Central memory CD8-positive, alpha-beta T cell (primary cell): ENCODE measurements around the gene PCDHA2.
"Not testable (repeated sequence)": the region's sequence is repeated elsewhere in the genome, so short reads cannot be mapped to it uniquely, and the experiment has no call there.

ENCODE experiments used
- ATAC-seq: fragments of 150-1000 bp; cut with Tn5 transposase; replicated peaks from 2 replicates; pipeline ENCODE4 v1.10.0; 2022; ENCODE audit warnings: mild to moderate bottlenecking, moderate FRiP score, moderate number of reproducible peaks; ENCODE audit not compliant: poor library complexity, severe bottlenecking; ENCODE audit errors: extremely low read depth
- DNase-seq, 2 donors: peaks; one replicate each; pipeline ENCODE4 v3.0.0; 2021; ENCODE audit warnings: low spot score in 2 of 2
- H3K27ac Mint-ChIP-seq: one replicate; pipeline ENCODE4 v1.8.0; 2022; ENCODE audit warnings: low read depth, mild to moderate bottlenecking, moderate library complexity, mixed read lengths
- H3K27me3 Mint-ChIP-seq: one replicate; pipeline ENCODE4 v1.8.0; 2022; ENCODE audit warnings: mixed read lengths
- H3K36me3 Mint-ChIP-seq: one replicate; pipeline ENCODE4 v1.8.0; 2022; ENCODE audit warnings: mild to moderate bottlenecking, moderate library complexity, mixed read lengths; ENCODE audit not compliant: insufficient read depth
- H3K4me1 Mint-ChIP-seq: one replicate; pipeline ENCODE4 v1.8.0; 2022; ENCODE audit warnings: mixed read lengths
- H3K4me3 Mint-ChIP-seq: one replicate; pipeline ENCODE4 v1.8.0; 2022; ENCODE audit warnings: mild to moderate bottlenecking, moderate library complexity, mixed read lengths
- H3K9me3 Mint-ChIP-seq: one replicate; pipeline ENCODE4 v1.8.0; 2022; ENCODE audit warnings: mixed read lengths

The PCDHA2 gene

DNA sequence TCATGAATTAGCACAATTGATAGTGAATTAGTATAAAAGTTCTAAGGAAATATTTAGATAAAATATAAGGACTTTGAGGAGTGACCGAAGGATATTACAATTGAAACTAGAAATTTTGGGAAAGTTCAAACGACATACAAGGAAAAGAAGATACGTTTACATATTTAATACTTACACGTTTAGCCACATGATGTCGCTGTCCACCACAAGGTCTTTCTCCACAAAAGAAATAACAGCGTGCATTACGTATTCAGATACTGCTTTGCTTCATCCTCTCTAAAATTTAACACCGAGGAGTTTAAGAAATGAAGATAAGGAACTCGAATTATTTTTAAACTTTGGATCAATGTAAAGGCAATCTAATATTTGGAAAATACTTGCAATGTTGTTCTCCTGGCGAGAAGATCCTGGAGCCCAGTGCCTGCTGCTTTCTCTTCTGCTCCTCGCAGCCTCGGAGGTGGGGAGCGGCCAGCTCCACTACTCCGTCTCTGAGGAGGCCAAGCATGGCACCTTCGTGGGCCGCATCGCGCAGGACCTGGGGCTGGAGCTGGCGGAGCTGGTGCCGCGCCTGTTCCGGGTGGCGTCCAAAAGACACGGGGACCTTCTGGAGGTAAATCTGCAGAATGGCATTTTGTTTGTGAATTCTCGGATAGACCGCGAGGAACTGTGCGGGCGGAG is 6.3 kb downstream of the PCDHA2 start, which contains the start of gene PCDHA3:
PCDHA3 (plus strand) TSS at position 242 of the 678 bp plus-strand sequence.
- Mint-ChIP-seq H3K9me3 (no peaks in the 10 kb centered on the region), H3K27me3 (peaks cover 26% of the 10 kb centered on the region), H3K4me1 (no peaks in the 10 kb centered on the region), H3K36me3 (no peaks in the 10 kb centered on the region), H3K4me3 (no peak within 1 kb of the TSS), H3K27ac (no peak within 1 kb of the TSS)
- ATAC-seq, result no peak
- DNase-seq, result no peak

DNA sequence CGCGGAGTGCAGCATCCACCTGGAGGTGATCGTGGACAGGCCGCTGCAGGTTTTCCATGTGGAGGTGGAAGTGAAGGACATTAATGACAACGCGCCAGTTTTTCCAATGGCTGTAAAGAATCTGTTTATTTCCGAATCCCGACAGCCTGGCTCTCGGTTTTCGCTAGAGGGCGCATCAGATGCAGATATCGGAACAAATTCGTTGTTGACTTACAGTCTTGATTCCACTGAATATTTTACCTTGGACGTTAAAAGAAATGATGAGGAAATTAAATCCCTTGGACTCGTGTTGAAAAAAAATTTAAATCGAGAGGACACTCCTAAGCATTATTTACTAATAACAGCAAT is 6.8 kb downstream of the PCDHA2 start:
- Mint-ChIP-seq H3K27me3 (peaks cover 31% of the 10 kb centered on the region), H3K4me1 (no peaks in the 10 kb centered on the region), H3K9me3 (no peaks in the 10 kb centered on the region), H3K4me3 (no peak overlapping the region), H3K36me3 (no peaks in the 10 kb centered on the region), H3K27ac (no peak overlapping the region)
- DNase-seq (no peak), ATAC-seq (no peak)

- not testable (repeated sequence) for H3K27ac Mint-ChIP-seq, H3K9me3 Mint-ChIP-seq
Measured at GRCh38 chr5:140802381-140802780, 7.7 kb downstream of the PCDHA2 start.

DNA sequence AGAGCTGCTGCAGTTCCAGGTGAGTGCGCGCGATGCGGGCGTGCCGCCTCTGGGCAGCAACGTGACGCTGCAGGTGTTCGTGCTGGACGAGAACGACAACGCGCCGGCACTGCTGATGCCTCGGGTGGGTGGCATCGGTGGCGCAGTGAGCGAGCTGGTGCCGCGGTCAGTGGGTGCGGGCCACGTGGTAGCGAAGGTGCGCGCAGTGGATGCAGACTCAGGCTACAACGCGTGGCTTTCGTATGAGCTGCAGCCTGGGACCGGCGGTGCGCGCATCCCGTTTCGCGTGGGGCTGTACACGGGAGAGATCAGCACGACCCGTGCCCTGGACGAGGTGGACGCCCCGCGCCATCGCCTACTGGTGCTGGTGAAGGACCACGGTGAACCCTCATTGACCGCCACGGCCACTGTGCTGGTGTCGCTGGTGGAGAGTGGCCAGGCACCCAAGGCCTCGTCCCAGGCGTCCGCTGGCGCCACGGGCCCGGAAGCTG is 8.2 kb downstream of the PCDHA2 start:
- Mint-ChIP-seq H3K27ac (no peak overlapping the region), H3K36me3 (no peaks in the 10 kb centered on the region), H3K4me1 (no peaks in the 10 kb centered on the region), H3K27me3 (peaks cover 35% of the 10 kb centered on the region), H3K4me3 (no peak overlapping the region), H3K9me3 (no peaks in the 10 kb centered on the region)
- DNase-seq, result no peak
- no peak for ATAC-seq

More at GRCh38 chr5:140802381-140802780, 7.7 kb downstream of the PCDHA2 start:
- not testable (repeated sequence) for H3K36me3 Mint-ChIP-seq, H3K4me3 Mint-ChIP-seq, H3K4me1 Mint-ChIP-seq, ATAC-seq, DNase-seq
- peaks cover 35% of the 10 kb centered on the region for H3K27me3 Mint-ChIP-seq

DNA sequence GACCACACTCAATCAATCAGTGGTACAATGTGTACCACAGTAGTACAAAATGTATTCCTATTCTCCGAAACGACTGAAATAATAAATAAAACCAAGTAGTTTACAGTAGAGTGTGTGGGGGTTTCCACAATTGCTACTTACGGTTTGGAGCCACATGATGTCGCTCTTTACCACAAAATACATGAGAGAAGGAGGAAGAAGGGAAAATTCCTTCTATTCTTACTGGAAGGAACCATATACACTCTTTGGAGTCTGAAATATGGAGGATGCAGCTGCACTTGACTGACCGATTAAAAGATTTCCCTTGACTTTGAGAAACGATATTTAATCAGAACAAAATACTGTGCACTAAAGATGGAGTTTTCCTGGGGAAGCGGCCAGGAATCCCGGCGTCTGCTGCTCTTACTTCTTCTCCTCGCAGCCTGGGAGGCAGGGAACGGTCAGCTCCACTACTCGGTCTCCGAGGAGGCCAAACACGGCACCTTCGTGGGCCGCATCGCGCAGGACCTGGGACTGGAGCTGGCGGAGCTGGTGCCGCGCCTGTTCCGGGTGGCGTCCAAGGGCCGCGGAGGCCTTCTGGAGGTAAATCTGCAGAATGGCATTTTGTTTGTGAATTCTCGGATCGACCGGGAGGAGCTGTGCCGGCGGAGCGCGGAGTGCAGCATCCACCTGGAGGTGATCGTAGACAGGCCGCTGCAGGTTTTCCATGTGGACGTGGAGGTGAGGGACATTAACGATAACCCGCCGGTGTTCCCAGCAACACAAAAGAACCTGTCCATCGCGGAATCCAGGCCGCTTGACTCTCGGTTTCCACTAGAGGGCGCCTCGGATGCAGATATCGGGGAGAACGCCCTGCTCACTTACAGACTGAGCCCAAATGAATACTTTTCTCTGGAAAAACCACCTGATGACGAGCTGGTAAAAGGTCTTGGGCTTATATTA is 12.5 kb downstream of the PCDHA2 start, which contains the start of gene PCDHA4:
PCDHA4 (plus strand) TSS at position 235 of the 942 bp plus-strand sequence.
- Mint-ChIP-seq H3K9me3 (no peaks in the 10 kb centered on the region), H3K4me3 (no peak within 1 kb of the TSS), H3K27ac (no peak within 1 kb of the TSS), H3K36me3 (no peaks in the 10 kb centered on the region), H3K27me3 (peaks cover 34% of the 10 kb centered on the region), H3K4me1 (no peaks in the 10 kb centered on the region)
- ATAC-seq (no peak), DNase-seq (no peak)

DNA sequence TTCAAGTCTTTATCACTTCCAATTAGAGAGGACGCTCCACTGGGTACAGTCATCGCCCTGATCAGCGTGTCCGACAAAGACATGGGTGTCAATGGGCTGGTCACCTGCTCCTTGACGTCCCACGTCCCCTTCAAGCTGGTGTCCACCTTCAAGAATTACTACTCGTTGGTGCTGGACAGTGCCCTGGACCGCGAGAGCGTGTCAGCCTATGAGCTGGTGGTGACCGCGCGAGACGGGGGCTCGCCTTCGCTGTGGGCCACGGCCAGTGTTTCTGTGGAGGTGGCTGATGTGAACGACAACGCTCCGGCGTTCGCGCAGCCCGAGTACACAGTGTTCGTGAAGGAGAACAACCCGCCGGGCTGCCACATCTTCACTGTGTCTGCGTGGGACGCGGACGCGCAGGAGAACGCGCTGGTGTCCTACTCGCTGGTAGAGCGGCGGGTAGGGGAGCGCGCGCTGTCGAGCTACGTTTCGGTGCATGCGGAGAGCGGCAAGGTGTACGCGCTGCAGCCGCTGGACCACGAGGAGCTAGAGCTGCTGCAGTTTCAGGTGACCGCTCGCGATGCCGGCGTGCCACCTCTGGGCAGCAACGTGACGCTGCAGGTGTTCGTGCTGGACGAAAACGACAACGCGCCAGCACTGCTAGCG is 13.7 kb downstream of the PCDHA2 start:
- not testable (repeated sequence) for H3K4me3 Mint-ChIP-seq, H3K27ac Mint-ChIP-seq, H3K9me3 Mint-ChIP-seq, H3K36me3 Mint-ChIP-seq, DNase-seq, H3K4me1 Mint-ChIP-seq, ATAC-seq
- peaks cover 34% of the 10 kb centered on the region for H3K27me3 Mint-ChIP-seq

GRCh38 chr5:140808889-140809291 is 14.2 kb downstream of the PCDHA2 start:
- H3K27ac Mint-ChIP-seq, result no peak overlapping the region
- no peaks in the 10 kb centered on the region for H3K4me1 Mint-ChIP-seq
- no peak overlapping the region for H3K4me3 Mint-ChIP-seq
- ATAC-seq (no peak), DNase-seq (no peak)
- no peaks in the 10 kb centered on the region for H3K9me3 Mint-ChIP-seq
- H3K36me3 Mint-ChIP-seq, result no peaks in the 10 kb centered on the region
- H3K27me3 Mint-ChIP-seq, result peaks cover 34% of the 10 kb centered on the region

DNA sequence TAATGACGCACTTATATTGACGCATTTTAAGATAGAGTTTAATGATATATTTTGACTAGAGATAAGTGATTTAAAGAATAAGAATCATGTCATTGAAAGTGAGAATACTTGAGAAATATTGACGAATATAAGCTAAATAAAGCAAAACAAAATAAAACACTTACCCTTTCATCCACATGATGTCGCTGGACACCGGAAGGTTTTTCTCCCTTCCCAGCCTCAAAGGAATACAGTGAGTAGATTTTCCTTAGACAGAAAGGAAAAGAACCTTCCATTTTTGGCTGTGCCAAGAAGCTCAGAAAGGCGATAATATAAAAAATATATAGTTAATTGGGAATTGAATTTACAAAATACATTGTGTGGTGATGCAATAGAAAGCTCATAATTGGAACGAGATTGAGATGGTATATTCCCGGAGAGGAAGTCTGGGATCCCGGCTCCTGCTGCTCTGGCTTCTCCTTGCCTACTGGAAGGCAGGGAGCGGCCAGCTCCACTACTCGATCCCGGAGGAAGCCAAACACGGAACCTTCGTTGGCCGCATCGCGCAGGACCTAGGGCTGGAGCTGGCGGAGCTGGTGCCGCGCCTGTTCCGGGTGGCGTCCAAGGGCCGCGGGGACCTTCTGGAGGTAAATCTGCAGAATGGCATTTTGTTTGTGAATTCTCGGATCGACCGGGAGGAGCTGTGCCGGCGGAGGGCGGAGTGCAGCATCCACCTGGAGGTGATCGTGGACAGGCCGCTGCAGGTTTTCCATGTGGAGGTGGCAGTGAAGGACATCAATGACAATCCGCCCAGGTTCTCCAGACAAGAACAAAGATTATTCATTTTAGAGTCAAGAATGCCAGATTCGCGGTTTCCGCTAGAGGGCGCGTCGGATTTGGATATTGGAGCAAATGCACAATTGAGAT is 27.0 kb downstream of the PCDHA2 start, which contains the start of gene PCDHA5:
PCDHA5 (plus strand) TSS at position 239 of the 906 bp plus-strand sequence.
- H3K27me3 Mint-ChIP-seq, result peaks cover 14% of the 10 kb centered on the region
- H3K9me3 Mint-ChIP-seq, result peaks cover 2% of the 10 kb centered on the region
- DNase-seq (no peak), ATAC-seq (no peak)
- no peak within 1 kb of the TSS for H3K27ac Mint-ChIP-seq
- H3K36me3 Mint-ChIP-seq, result no peaks in the 10 kb centered on the region
- H3K4me1 Mint-ChIP-seq, result no peaks in the 10 kb centered on the region
- no peak within 1 kb of the TSS for H3K4me3 Mint-ChIP-seq

- Mint-ChIP-seq H3K4me3 (no peak overlapping the region), H3K9me3 (no peaks in the 10 kb centered on the region), H3K4me1 (no peaks in the 10 kb centered on the region), H3K27ac (no peak overlapping the region), H3K36me3 (no peaks in the 10 kb centered on the region), H3K27me3 (peaks cover 15% of the 10 kb centered on the region)
- ATAC-seq (no peak), DNase-seq (no peak)
Measured at GRCh38 chr5:140822281-140822629, 27.6 kb downstream of the PCDHA2 start.

GRCh38 chr5:140822969-140823368 is 28.3 kb downstream of the PCDHA2 start:
- not testable (repeated sequence) for H3K9me3 Mint-ChIP-seq, H3K4me3 Mint-ChIP-seq, H3K36me3 Mint-ChIP-seq, H3K27ac Mint-ChIP-seq, DNase-seq, ATAC-seq, H3K4me1 Mint-ChIP-seq
- peaks cover 22% of the 10 kb centered on the region for H3K27me3 Mint-ChIP-seq

DNA sequence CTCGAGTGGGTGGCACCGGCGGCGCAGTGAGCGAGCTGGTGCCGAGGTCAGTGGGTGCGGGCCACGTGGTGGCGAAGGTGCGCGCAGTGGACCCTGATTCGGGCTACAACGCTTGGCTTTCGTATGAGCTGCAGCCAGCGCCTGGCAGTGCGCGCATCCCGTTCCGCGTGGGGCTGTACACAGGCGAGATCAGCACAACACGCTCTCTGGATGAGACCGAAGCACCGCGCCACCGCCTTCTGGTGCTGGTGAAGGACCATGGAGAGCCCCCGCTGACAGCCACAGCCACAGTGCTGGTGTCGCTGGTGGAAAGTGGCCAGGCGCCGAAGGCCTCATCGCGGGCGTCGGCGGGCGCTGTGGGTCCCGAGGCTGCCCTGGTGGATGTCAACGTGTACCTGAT is 28.8 kb downstream of the PCDHA2 start:
- H3K4me3 Mint-ChIP-seq, result no peak overlapping the region

More for the DNA sequence above, 28.8 kb downstream of the PCDHA2 start:
- DNase-seq (no peak), ATAC-seq (no peak)
- peaks cover 25% of the 10 kb centered on the region for H3K27me3 Mint-ChIP-seq
- no peak overlapping the region for H3K27ac Mint-ChIP-seq
- no peaks in the 10 kb centered on the region for H3K9me3 Mint-ChIP-seq
- no peaks in the 10 kb centered on the region for H3K36me3 Mint-ChIP-seq
- no peaks in the 10 kb centered on the region for H3K4me1 Mint-ChIP-seq
